Iris pigment epithelial cell (primary cell): Measurements from ENCODE around the gene DOK3.

Experiments used
- DNase-seq: peaks from one replicate; pipeline ENCODE4 v3.0.0-alpha.2; 2011; ENCODE audit warnings: low read depth

The DOK3 gene

GRCh38 chr5:177468329-177468684 is 41.3 kb downstream of the DOK3 start:
- no peak for DNase-seq

DNA sequence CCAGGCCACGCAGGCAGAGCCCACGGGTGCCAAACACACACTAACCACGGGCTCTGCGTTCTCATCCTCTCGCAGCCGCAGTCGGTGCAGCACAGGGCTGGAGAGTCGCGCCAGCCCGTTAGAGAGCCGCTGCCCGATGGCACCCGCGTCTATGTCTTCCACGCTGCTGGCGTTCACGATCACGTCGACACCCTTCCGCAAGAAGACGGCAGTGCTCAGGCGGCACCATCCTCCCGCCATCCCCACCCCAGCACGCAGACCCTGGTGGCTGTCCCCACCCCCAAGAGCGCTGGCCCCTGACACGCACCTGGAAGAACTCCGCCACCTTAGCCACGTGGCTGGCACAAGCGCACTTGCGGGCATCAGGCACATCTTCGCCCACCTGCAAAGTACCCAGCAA is 42.2 kb downstream of the DOK3 start:
- DNase-seq, result no peak

- no peak for DNase-seq
Observed at GRCh38 chr5:177466861-177467260, 42.8 kb downstream of the DOK3 start.

DNA sequence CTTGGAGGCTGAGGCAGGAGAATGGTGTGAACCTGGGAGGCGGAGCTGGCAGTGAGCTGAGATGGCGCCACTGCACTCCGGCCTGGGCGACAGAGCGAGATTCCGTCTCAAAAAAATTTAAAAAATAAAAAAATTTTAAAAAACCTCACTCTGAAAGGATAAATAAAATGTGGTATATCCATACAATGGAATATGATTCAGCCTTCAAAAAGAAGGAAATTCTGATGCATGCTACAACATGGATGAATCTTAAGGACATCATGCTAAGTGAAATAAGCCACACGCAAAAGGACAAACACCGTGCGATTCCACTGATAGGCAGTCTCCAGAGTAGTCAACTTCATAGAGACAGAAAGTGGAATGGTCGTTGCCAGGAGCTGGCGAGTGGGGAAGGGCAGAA is 44.6 kb downstream of the DOK3 start:
- DNase-seq, result no peak

GRCh38 chr5:177462021-177462670 is 47.5 kb downstream of the DOK3 start:
- DNase-seq, result no peak

- no peak for DNase-seq
Observed at GRCh38 chr5:177459819-177460628, 49.6 kb downstream of the DOK3 start.

DNA sequence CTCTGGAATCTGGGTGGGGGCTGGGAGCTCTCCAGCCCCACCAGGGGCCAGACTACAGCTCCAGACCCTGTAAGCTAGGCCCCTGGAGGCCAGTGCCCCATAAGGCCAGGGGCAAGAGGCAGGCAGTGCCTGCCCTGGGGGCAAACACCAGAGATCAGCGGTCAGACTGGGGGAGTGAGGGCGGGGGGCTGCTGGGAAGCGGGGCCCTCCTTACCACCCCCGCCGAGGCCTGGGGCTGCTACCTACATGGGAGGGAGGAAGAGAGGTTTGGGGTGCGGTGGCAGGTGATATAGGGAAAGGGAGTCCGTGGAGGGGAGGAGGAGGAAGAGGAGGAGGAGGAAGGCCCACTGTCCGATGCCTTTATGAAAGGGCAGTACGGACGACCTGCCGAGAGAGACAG is 50.3 kb downstream of the DOK3 start:
- no peak for DNase-seq

DNA sequence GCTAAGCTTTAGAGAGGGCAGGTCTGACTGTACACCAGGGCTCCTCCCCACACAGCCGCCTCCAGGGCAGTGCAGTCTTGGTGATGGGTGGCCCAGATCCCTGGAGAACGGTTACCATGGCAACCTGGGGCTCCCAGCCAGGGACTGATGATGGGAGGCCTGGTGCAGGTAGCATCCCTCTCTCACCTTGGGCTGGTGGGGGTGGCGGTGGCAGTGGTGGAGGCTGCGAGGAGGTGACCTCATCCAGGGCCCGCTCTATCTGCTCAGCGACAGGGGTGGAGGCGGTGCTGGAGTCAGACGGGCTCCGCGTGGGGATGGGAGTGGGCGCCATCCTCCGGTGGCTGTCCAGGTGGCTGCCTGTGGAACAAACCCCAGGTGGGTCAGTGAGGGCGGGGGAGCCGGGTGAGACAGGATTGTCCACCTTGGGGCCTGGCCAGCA is 50.7 kb downstream of the DOK3 start:
- DNase-seq, result no peak

DNA sequence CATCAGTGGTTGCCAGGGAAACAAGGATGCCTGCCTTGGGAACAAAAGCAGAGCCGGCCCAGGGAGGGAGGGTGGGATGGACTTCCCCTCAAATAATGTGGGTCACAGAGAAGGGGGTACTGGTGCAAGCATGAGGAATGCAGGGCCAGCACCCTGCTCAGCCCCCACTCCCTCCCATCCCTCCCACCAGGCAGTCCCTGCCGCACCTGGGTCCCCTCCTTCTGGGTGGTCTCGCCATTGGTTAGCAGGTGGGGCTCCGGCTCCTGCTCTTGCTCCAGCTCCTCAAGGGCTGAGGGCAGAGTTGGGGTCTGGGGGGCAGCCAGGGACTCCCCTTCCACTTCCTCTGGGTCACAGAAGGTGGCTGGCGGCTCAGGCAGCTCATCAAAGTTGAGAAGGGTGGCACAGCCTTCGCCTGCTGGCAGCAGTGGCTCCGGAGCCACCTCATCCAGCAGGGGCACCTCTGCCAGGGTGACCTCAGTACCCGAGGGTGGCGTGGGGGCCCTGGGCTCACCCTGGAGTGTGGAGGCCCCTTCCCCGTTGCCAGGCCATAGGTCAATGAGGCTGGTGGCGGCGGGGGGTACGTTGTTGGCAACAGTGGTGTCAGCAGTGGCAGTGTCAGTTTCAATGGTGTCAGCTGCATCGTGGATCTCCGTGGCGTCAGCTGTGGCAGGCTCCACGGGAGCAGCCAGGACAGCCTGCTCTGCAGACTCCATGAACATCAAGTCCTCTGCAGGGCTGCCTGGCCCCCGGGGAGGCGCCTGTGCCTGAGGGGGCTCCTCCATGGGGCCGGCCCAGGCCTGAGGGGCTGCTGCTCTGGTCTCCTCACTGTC is 51.6 kb downstream of the DOK3 start:
- no peak for DNase-seq

GRCh38 chr5:177456976-177457851 is 52.4 kb downstream of the DOK3 start:
- DNase-seq, result peak; percentile 98

DNA sequence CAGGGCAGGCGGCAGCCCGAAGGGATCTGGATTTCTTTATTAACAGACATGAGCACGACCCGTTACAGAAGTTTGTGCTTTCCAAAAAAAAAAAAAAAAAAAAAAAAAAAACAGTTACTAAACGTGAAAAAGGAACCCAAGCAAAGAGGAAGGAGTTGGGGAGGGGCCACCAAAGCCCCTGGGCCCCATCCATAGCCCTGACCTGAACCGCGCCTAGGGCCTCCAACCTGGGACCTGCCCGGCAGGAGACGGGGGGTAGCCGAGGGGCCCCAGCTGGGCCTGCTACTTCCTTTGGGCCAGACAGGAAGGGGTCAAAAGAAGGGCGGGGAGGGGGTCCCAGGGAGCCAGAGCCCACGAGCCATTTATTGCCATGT is 53.0 kb downstream of the DOK3 start:
- DNase-seq, result no peak

- peak; percentile 83 for DNase-seq
Observed at GRCh38 chr5:177455661-177456590, 53.7 kb downstream of the DOK3 start.

- peak; percentile 73 for DNase-seq
Observed at GRCh38 chr5:177455036-177455660, 54.5 kb downstream of the DOK3 start.

- DNase-seq, result peak; percentile 81
Observed at GRCh38 chr5:177454397-177455035, 55.1 kb downstream of the DOK3 start.

- no peak for DNase-seq
Observed at GRCh38 chr5:177453852-177454396, 55.7 kb downstream of the DOK3 start.

GRCh38 chr5:177452688-177453638 is 56.7 kb downstream of the DOK3 start:
- DNase-seq, result no peak
